MCF 10A (cell line): ENCODE data around the gene MT1B. TPM values are rescaled to one million over a fixed set of nuclear protein-coding genes. Genes with fewer than 3 reads are reported as not detected.

ENCODE experiments used
- BruUV-seq: library from RNA; stranded (reverse); fragments of 400-500 nt; replicated peaks from 2 replicates; lab custom pipeline; 2021; lab: Mats Ljungman, UMichigan
- CTCF ChIA-PET: fragments of 300-600 bp; sonication (Branson Sonifier 250); formaldehyde crosslinking; extraction: SDS; loops from one replicate; lab custom pipeline; 2021; ENCODE audit warnings: antibody characterized with exemption, inconsistent platforms; lab: Yijun Ruan, JAX
- POLR2A ChIA-PET: fragments of 300-600, 350-650 bp; sonication (Branson Sonifier 250); formaldehyde crosslinking; extraction: SDS; loops from one replicate; lab custom pipeline; 2020; ENCODE audit warnings: antibody characterized with exemption, inconsistent platforms; lab: Yijun Ruan, JAX
- DNase-seq: peaks from one replicate; pipeline ENCODE4 v3.0.0-alpha.2; 2018; ENCODE audit not compliant: unreplicated experiment
- H3K27ac Mint-ChIP-seq: one replicate; pipeline ENCODE4 v1.8.0; 2022; ENCODE audit warnings: mild to moderate bottlenecking, low read depth, mixed read lengths; ENCODE audit not compliant: unreplicated experiment
- H3K27me3 Mint-ChIP-seq: one replicate; pipeline ENCODE4 v1.8.0; 2022; ENCODE audit warnings: mixed read lengths; ENCODE audit not compliant: insufficient read depth, unreplicated experiment
- H3K36me3 Mint-ChIP-seq: one replicate; pipeline ENCODE4 v1.8.0; 2022; ENCODE audit warnings: mild to moderate bottlenecking, moderate library complexity, mixed read lengths; ENCODE audit not compliant: insufficient read depth, unreplicated experiment
- H3K4me1 Mint-ChIP-seq: one replicate; pipeline ENCODE4 v1.8.0; 2022; ENCODE audit warnings: mixed read lengths; ENCODE audit not compliant: insufficient read depth, unreplicated experiment
- H3K4me3 Mint-ChIP-seq: one replicate; pipeline ENCODE4 v1.8.0; 2022; ENCODE audit warnings: mild to moderate bottlenecking, moderate library complexity, mixed read lengths; ENCODE audit not compliant: unreplicated experiment
- H3K9me3 Mint-ChIP-seq: one replicate; pipeline ENCODE4 v1.8.0; 2022; ENCODE audit warnings: mixed read lengths; ENCODE audit not compliant: unreplicated experiment
- CTCF ChIP-seq: fragments of 200-600 bp; IDR thresholded peaks from one replicate; pipeline ENCODE4 v1.8.0; 2022; ENCODE audit warnings: antibody characterized with exemption, mild to moderate bottlenecking; ENCODE audit not compliant: unreplicated experiment
- intact Hi-C: fragments of 100-400 bp; cut with micrococcal nuclease; formaldehyde crosslinking; loops from 2 replicates; pipeline ENCODE4 v1.14.1; 2022
- total RNA-seq: library from RNA; stranded (reverse); gene quantifications from 2 replicates; pipeline ENCODE4 v1.2.3, GENCODE V29; 2022

The MT1B gene
- total RNA-seq, 1 experiment from 2014 or later = not detected

DNA sequence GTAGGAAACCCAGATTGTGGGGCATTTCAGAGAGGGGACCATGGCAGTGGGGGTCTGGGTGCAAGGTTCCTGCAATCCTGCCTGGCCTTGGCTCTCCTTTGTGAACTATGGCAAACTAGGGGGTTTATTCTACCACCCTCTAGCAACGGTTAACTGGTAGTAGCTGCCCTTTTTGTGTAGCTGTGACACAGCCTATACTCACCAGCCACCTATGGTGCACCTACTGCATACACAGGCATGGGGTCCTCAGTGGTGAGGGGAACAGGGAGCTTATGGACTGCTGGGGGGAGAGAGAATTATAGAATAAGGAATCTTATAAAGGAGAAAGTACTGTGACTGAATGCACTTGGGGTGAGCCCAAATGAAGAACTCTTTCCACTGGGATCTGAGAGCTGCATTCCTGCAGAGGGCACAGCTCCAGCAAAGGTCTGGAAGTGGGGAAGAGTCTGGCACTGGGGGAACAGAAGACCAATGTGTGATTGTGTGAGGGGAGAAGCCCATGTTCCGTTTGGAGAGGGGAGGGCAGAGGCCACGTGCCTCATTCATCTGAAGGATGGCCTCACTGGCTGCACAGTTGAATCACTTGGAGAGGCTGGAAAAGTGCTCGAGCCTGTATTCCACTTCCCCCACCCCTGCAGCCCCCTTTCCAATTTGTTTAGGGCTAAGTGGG lies 32.7 kb downstream of the MT1B start:
- H3K4me3 Mint-ChIP-seq = peak overlapping the region; percentile 70
- POLR2A ChIA-PET = interaction anchor here (0.6 to 14.3 kb wide), 17 partner anchors 11 to 170 kb away, joined by 3 to 793 read pairs (median 4); partner anchors contain the start of genes MT1E, MT1F and MT2A
- peaks cover 30% of the 10 kb centered on the region for H3K4me1 Mint-ChIP-seq
- BruUV-seq = no TSS peak
- intact Hi-C loops = no loop called here
- no peaks in the 10 kb centered on the region for H3K9me3 Mint-ChIP-seq
- CTCF ChIA-PET = interaction anchor here (1.0 to 2.1 kb wide), 5 partner anchors 17 to 84 kb away, joined by 6 to 12 read pairs (median 7); no protein-coding TSS in a partner anchor
- H3K36me3 Mint-ChIP-seq = peaks cover 21% of the 10 kb centered on the region
- TF ChIP-seq CTCF = no peak
- DNase-seq = peak; percentile 24
- peak overlapping the region; percentile 0 for H3K27ac Mint-ChIP-seq
- no peaks in the 10 kb centered on the region for H3K27me3 Mint-ChIP-seq

GRCh38 chr16:56684926-56685590 lies 33.4 kb downstream of the MT1B start:
- intact Hi-C loops = no loop called here
- no peak for TF ChIP-seq CTCF
- BruUV-seq = no TSS peak
- CTCF ChIA-PET = interaction anchor here (0.7 to 1.4 kb wide), 4 partner anchors 16 to 84 kb away, joined by 4 to 7 read pairs (median 6); no protein-coding TSS in a partner anchor
- peak overlapping the region; percentile 70 for H3K4me3 Mint-ChIP-seq
- H3K27me3 Mint-ChIP-seq = no peaks in the 10 kb centered on the region
- H3K36me3 Mint-ChIP-seq = peaks cover 21% of the 10 kb centered on the region
- H3K9me3 Mint-ChIP-seq = no peaks in the 10 kb centered on the region
- no peak overlapping the region for H3K27ac Mint-ChIP-seq
- DNase-seq = peak; percentile 25
- POLR2A ChIA-PET = interaction anchor here (0.6 to 14.3 kb wide), 18 partner anchors 11 to 349 kb away, joined by 3 to 793 read pairs (median 4); partner anchors contain the start of genes MT1E, MT1F and MT2A
- H3K4me1 Mint-ChIP-seq = peaks cover 28% of the 10 kb centered on the region

DNA sequence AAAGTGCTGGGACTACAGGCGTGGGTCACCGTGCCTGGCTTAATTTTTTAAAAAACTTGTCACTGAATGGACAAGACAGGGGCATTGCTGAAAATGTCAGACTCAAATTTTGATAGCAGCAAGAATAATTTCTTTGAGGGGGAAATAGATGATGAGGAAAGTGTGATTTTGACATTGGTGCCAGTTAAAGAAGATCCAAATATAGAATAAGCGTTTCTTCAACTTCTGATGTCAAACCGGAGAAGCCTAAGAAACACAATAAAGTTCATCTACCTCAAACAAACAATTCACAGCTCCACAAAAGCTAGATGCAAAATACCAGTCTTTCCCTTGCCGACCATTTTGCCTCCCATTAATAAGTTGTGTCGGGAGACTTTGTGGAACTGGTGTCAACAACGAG lies 35.1 kb downstream of the MT1B start:
- POLR2A ChIA-PET = interaction anchor here (0.7 to 14.3 kb wide), 3 partner anchors 62 to 239 kb away, joined by 3 to 793 read pairs (median 444); partner anchors contain the start of genes MT1E and MT2A
- BruUV-seq = no TSS peak
- CTCF ChIA-PET = interaction anchor here (0.8 kb wide), 1 partner anchor 83 kb away, joined by 4 read pairs; no protein-coding TSS in a partner anchor
- no peak for DNase-seq
- Mint-ChIP-seq H3K4me1 (peaks cover 24% of the 10 kb centered on the region), H3K27ac (no peak overlapping the region), H3K9me3 (no peaks in the 10 kb centered on the region), H3K4me3 (no peak overlapping the region), H3K27me3 (no peaks in the 10 kb centered on the region), H3K36me3 (peaks cover 22% of the 10 kb centered on the region)
- TF ChIP-seq CTCF = no peak
- intact Hi-C loops = no loop called here

GRCh38 chr16:56688762-56689161 lies 37.1 kb downstream of the MT1B start:
- intact Hi-C loops = no loop called here
- H3K4me3 Mint-ChIP-seq = no peak overlapping the region
- no peaks in the 10 kb centered on the region for H3K9me3 Mint-ChIP-seq
- BruUV-seq = no TSS peak
- no peak overlapping the region for H3K27ac Mint-ChIP-seq
- H3K4me1 Mint-ChIP-seq = peaks cover 27% of the 10 kb centered on the region
- no peak for DNase-seq
- CTCF ChIA-PET = interaction anchor here (0.9 to 3.0 kb wide), 3 partner anchors 13 to 113 kb away, joined by 4 to 8 read pairs (median 7); no protein-coding TSS in a partner anchor
- no peak for TF ChIP-seq CTCF
- no peaks in the 10 kb centered on the region for H3K27me3 Mint-ChIP-seq
- H3K36me3 Mint-ChIP-seq = peaks cover 18% of the 10 kb centered on the region
- POLR2A ChIA-PET = interaction anchor here (0.6 to 14.3 kb wide), 4 partner anchors 10 to 88 kb away, joined by 3 to 444 read pairs (median 6); partner anchors contain the start of genes MT1E and MT2A
